Stimulated activated naive CD4-positive, alpha-beta T cell (primary cell): Measurements from ENCODE around the gene OTUB2.

ENCODE experiments used
- DNase-seq, 6 experiments: peaks; one replicate each; lab custom pipeline; 2025; lab: John Stamatoyannopoulos, UW

OTUB2 gene

GRCh38 chr14:94041551-94042346 is 15.6 kb downstream of the OTUB2 start:
- DNase-seq: no peak

- no peak for DNase-seq
Measured at GRCh38 chr14:94042433-94043091, 16.4 kb downstream of the OTUB2 start.

DNA sequence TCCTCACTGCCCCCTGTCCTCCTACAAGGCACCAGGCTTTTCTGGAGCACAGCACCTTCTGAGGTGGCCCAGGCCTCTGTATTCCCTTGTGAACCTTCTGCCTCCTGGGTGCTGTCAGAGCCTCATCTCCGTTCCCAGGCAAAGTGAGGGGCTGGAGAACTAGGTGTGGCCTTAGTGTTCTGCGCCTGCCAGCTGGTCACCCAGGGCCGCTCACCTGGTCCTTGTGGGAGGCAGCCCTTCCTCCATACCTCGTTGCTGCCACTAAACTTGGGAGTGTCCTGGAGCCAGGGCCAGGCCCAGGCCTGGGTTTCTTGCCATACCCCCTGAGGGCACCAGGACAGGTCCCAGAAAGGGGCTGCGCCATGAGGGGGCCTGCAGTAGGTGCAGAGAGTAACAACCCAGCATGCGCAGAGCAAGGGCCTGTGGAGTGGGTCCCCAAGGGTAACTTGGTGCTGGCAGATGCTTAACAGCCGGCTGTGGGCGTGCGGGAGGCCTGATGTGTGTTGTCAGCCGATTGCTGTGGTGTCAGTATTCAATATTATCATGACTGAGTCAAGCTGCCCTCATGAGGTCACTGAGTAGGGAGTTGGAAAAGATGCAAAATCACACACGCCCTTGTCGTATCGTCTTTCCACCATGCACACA is 17.1 kb downstream of the OTUB2 start:
- no peak for DNase-seq

GRCh38 chr14:94043756-94044475 is 17.8 kb downstream of the OTUB2 start:
- DNase-seq: no peak

- DNase-seq: no peak
Measured at GRCh38 chr14:94044476-94045091, 18.4 kb downstream of the OTUB2 start.

GRCh38 chr14:94045101-94045500 is 19.0 kb downstream of the OTUB2 start:
- DNase-seq: no peak

DNA sequence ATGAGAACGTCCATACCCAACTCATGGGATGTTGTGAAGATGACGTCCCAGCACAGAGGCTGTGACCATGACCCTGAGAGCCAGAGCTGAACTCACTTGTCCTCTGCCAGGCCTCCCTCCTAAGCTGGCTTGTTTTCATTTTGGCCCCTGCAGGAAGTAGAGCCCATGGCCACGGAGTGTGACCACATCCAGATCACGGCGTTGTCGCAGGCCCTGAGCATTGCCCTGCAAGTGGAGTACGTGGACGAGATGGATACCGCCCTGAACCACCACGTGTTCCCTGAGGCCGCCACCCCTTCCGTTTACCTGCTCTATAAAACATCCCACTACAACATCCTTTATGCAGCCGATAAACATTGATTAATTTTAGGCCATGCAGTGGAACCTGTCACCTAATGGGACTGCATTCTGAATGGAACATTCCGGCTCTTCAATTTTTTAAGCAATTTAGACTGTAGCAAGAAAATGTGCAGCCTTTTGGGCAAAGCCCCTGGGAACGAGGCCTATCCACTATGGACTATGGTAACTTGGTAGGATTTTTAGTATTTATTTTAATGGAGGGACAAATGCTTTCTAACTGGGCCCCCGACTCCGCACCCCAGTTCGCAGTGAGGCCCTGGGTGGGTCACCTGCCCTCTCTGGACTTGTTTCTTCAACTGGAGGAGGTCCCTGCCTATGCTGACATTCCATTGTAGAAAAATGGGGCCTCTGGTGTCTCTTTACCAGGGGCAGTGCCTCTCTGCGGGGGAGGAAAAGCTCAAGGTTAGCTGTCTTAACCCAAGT is 19.6 kb downstream of the OTUB2 start:
- DNase-seq: no peak

DNA sequence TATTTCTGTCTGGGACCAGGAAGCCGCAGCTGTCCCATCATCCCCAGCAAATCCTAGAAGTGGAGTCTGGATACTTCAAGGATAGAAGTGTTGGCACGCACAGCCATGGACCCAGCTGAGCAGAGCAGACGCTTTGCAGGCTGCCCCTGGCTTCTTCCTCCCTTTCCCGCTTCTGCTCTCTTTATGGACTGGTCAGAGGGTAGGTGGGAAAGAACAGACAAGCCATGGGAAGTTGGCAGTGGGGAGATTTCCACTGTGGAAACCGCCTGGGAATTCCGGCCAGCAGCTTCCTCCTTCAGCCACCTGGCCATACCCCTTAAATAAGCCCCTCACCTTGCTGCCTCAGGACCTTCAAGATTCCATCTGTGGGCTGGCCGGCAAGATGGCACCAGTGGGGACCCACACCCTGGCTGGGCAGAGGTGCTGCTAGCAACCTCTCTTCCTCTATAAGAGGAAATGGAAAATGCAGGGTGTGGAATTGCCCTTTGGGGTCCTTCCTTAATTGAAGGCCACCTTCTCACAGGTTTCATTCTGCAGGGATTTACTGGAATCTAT is 20.6 kb downstream of the OTUB2 start:
- no peak for DNase-seq

GRCh38 chr14:94047581-94047980 is 21.4 kb downstream of the OTUB2 start:
- no peak for DNase-seq

DNA sequence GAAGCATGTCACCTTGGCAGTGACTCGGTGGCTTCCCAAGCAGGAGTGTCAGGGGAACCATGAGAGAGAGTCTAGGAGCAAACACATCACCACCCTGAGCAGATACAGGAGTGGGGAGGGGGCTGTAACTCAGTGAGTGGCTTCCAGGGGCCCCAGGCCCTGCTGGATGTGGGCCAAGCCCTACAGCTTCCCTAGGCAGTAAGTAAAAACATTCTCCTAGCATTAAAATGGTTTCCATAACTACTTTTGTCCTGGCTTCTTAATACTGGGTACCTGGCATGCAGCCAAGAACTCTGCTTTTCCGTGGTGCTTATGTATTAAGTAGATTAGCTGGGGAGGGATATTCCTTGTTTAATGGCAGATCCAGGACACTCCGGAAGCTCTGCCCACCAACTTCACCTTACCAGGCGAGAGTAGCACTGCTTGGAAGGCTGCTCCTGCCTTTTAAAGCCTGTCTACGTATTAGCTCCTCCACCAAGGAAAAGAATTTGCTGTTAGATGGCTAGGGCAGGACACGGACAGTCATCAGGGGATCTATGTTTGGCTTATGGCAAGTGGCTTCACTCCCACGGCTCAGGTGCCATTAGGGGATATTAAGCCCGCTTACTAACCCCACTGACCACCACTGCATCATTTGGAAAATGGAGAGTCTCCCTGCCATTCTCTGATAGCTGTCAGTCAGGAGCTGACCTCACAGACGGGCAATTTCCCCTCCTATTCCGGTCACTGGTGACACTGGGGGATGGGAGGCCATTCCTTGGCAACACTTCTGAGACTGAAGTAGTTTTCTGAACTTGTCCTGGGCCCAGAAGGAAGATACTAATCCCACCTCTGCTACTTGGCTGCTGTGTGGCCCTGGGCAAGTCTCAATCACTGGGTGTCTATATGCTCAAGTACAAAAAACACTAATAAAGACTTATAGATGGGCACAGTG is 22.8 kb downstream of the OTUB2 start:
- no peak for DNase-seq

GRCh38 chr14:94049625-94050023 is 23.5 kb downstream of the OTUB2 start:
- DNase-seq: no peak

- no peak for DNase-seq
Measured at GRCh38 chr14:94050231-94050880, 24.2 kb downstream of the OTUB2 start.

DNA sequence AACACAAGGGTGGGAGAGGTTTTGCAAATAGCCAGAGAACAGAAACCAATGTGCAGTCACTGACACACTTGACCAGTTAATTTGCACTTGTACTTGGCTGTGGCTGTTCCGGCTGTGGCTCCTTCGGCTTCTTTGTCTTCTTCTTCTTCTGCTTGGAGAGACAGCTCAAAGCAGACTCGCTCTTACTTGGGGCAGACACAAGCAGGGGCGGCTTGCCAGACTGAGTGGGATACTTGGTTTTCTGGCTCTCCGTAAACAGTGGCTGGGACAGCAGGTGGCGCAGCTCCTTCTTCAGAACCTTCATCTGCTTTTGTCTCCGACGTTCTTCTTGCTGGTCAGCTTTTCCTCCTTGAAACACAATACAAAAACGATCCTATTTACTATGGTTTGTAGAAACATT is 25.0 kb downstream of the OTUB2 start:
- DNase-seq: no peak

DNA sequence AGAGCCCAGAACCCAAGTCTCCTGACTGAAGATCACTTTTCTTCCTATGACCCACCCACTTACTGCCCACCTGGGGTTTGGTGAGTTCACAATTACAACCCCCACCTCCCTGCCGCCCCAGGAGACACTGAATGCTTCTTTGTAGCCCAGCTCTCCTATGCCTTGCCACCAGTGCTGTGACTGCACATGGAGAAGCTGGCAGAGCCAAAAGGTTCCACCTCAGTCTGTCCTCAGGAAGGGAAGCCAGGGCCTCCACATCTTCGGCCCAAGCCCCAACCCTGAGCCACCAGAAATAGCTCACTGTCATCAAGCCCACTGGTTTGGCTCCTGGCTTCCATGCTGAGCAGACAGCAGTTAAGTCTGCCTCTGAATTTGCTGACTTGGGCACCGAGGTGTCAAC is 25.6 kb downstream of the OTUB2 start:
- no peak for DNase-seq

DNA sequence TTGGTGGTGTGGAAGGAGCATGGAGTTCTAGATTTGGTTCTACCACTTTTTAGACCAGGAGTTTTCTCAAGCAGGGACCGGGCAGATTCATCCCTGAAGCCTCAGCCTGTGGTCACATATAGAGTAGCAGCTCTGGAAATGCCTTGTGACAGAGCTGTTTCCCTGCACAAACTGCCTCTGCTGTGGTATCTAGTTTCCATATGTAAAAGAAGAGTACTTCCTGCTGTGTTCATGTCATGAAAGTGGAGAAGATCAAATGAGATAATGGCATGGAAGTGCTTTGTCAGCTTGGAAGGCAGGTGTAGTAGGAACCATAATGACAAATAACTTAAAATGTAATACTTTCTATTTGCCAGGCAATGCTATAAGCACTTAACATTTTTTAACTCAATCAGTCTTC is 26.1 kb downstream of the OTUB2 start:
- no peak for DNase-seq

- no peak for DNase-seq
Measured at GRCh38 chr14:94052662-94053061, 26.5 kb downstream of the OTUB2 start.

- DNase-seq: no peak
Measured at GRCh38 chr14:94054401-94054800, 28.3 kb downstream of the OTUB2 start.

GRCh38 chr14:94054936-94055335 is 28.8 kb downstream of the OTUB2 start:
- DNase-seq: no peak

- DNase-seq: no peak
Measured at GRCh38 chr14:94056579-94057308, 30.6 kb downstream of the OTUB2 start.
